ENCODE measurements around the gene PTCD3.

Gene PTCD3

DNA sequence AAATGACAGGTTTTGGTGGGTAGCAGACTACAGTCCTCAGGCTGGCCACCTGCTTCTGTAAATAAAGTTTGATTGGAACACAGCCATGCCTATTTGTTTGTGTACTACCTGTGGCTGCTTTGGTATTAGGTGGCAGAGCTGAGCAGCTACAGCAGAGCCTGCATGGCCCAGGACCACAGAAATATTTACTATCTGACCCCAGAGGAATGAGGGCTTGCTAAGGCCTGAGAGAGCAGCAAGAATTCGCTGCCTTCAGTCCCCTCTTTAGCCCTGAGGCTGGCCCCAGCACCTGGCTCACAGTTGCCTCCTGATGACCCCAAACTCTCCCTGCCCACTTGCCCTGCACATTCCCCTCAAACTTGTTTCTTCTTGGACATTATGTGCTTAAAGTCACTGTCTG, 32.8 kb upstream of the PTCD3 start:
- FAIRE-seq (no peak), DNase-seq (ENCODE audit: insufficient read length, low spot score) (no peak)
- TF ChIP-seq, protein P1, sequence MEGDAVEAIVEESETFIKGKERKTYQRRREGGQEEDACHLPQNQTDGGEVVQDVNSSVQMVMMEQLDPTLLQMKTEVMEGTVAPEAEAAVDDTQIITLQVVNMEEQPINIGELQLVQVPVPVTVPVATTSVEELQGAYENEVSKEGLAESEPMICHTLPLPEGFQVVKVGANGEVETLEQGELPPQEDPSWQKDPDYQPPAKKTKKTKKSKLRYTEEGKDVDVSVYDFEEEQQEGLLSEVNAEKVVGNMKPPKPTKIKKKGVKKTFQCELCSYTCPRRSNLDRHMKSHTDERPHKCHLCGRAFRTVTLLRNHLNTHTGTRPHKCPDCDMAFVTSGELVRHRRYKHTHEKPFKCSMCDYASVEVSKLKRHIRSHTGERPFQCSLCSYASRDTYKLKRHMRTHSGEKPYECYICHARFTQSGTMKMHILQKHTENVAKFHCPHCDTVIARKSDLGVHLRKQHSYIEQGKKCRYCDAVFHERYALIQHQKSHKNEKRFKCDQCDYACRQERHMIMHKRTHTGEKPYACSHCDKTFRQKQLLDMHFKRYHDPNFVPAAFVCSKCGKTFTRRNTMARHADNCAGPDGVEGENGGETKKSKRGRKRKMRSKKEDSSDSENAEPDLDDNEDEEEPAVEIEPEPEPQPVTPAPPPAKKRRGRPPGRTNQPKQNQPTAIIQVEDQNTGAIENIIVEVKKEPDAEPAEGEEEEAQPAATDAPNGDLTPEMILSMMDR (IDR thresholded peaks at IDR 0.05; ENCODE audit: insufficient read depth, missing control alignments): no peak

DNA sequence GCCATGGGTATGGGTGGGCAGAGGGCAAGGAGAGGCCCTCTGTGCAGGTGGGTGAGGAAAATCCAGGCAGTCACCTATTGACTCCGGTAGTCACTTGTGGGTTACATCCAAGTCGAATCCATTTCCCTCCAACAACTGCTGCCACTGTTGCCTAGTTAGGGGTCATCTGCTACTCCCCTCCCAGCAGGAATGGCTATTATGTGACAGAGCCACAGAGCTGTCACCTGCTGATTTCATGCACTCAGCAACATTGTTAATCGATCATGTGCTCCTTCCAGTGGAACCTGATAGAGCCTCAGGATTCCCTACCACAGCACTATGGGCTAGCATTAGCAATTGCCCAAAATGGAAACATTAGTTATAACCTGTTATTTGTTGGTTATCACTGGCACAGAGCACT, 31.8 kb upstream of the PTCD3 start:
- FAIRE-seq (no peak), DNase-seq (ENCODE audit: insufficient read length, low spot score) (no peak)
- TF ChIP-seq, protein P1 (IDR thresholded peaks at IDR 0.05; ENCODE audit: insufficient read depth, missing control alignments): no peak

GRCh38 chr2:86074811-86075210, 31.2 kb upstream of the PTCD3 start:
- DNase-seq (ENCODE audit: insufficient read length, low spot score) (no peak), FAIRE-seq (no peak)
- TF ChIP-seq, protein P1 (IDR thresholded peaks at IDR 0.05; ENCODE audit: insufficient read depth, missing control alignments): no peak

DNA sequence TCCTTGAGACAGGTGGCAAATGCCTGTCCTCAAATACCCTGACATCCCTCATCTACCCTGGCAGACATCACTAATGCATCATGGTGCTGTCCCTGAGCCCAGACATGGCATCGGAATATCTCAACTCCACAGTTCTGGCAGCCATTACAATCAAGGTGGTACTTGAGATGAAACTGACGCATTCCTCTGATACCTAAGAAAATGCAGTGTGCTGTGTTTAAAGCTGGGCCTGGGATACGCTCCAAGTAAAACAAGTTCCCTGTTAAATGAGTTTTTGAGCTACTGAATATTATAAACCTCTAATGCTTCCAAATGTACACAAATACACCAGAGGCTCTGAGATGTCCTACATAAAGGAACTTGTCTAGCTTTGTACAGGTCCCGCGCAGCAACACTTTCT, 30.1 kb upstream of the PTCD3 start:
- DNase-seq (ENCODE audit: insufficient read length, low spot score) (no peak), FAIRE-seq (no peak)

GRCh38 chr2:86078774-86079545, 27.1 kb upstream of the PTCD3 start:
- TF ChIP-seq, protein P1 (IDR thresholded peaks at IDR 0.05; ENCODE audit: insufficient read depth, missing control alignments): peak; percentile 18
- FAIRE-seq (no peak), DNase-seq (ENCODE audit: insufficient read length, low spot score) (no peak)

More for the DNA sequence above, 30.1 kb upstream of the PTCD3 start:
- TF ChIP-seq, protein P1 (IDR thresholded peaks at IDR 0.05; ENCODE audit: insufficient read depth, missing control alignments): no peak

- TF ChIP-seq, protein P1 (IDR thresholded peaks at IDR 0.05; ENCODE audit: insufficient read depth, missing control alignments): peak; percentile 68
- FAIRE-seq: no peak
- no peak for DNase-seq (ENCODE audit: insufficient read length, low spot score)
These were observed 25.8 kb upstream of the PTCD3 start for GRCh38 chr2:86079981-86080911.

Data from D721Med (cell line).